Measurements from ENCODE around the gene CYREN. TPM values are rescaled to one million over a fixed set of nuclear protein-coding genes. Genes with fewer than 3 reads are reported as not detected.

The CYREN gene
- total and polyA plus RNA-seq, 2 experiments from 2014 or later, result 22.7 to 70.6 TPM

GRCh38 chr7:135194494-135195095, 24.1 kb upstream of the CYREN start (continued):
- no peak for TF ChIP-seq ZNF462 (CRISPR knock-in tag; IDR thresholded peaks at IDR 0.05)
- TF ChIP-seq STAT1 (IDR thresholded peaks at IDR 0.05; ENCODE audit: unreplicated experiment), result no peak
- TF ChIP-seq CTCF (conservative IDR thresholded peaks at IDR 0.05; ENCODE audit: low read depth in 2 of 2), result no peak
- no peak for TF ChIP-seq REST (IDR thresholded peaks at IDR 0.05; ENCODE audit: unreplicated experiment)
- TF ChIP-seq CREB1 (CRISPR knock-in tag; IDR thresholded peaks at IDR 0.05; ENCODE audit: low read depth), result no peak
- no peak for TF ChIP-seq NANOG (IDR thresholded peaks at IDR 0.05; ENCODE audit: borderline replicate concordance)
